HEK293 (cell line): ENCODE measurements around the gene WASF3.

ENCODE experiments used
- CTCF ChIA-PET: fragments of 350-600 bp; formaldehyde crosslinking; extraction: SDS; loops from one replicate; lab custom pipeline; 2021; ENCODE audit warnings: antibody characterized with exemption; lab: Yijun Ruan, JAX
- POLR2A ChIA-PET: fragments of 300-600 bp; formaldehyde crosslinking; extraction: SDS; loops from one replicate; lab custom pipeline; 2020; ENCODE audit warnings: antibody characterized with exemption, inconsistent platforms; lab: Yijun Ruan, JAX
- H3K27ac ChIP-seq: fragments of 200-500 bp; sonication (Bioruptor generic); 2 replicates; pipeline ENCODE4 v1.5.1; 2014; ENCODE audit warnings: low read depth, low read length, control low read depth, inconsistent platforms; ENCODE audit errors: extremely low read depth
- H3K36me3 ChIP-seq, 2 experiments: fragments of 200-500 bp in 1 of 2; sonication (Bioruptor generic) in 1 of 2; 1 replicate in 1 of 2; 2 replicates in 1 of 2; pipeline ENCODE4 v1.5.1; 2014 to 2017; ENCODE audit warnings: inconsistent platforms in 2 of 2, low read length in 2 of 2; ENCODE audit not compliant: control insufficient read depth in 2 of 2, insufficient read depth in 1 of 2
- H3K4me1 ChIP-seq: fragments of 200-500 bp; sonication (Bioruptor generic); 2 replicates; pipeline ENCODE4 v1.5.1; 2014; ENCODE audit warnings: mild to moderate bottlenecking, low read length, inconsistent platforms; ENCODE audit not compliant: control insufficient read depth, insufficient read depth
- H3K4me3 ChIP-seq: 2 replicates; pipeline ENCODE4 v1.5.1; 2011; ENCODE audit warnings: low read depth, mild to moderate bottlenecking, control low read depth, low read length, moderate library complexity
- H3K9me3 ChIP-seq: fragments of 200-500 bp; sonication (Bioruptor generic); 2 replicates; pipeline ENCODE4 v1.5.1; 2014; ENCODE audit warnings: low read depth, low read length, inconsistent platforms; ENCODE audit not compliant: control insufficient read depth, insufficient read depth
- ZFP37 ChIP-seq: fragments of 450-650 bp; formaldehyde crosslinking; IDR thresholded peaks from 2 replicates; pipeline ENCODE4 v1.5.1; 2016; ENCODE audit warnings: missing biosample characterization, missing genetic modification characterization
- ZNF404 ChIP-seq: fragments of 450-650 bp; formaldehyde crosslinking; IDR thresholded peaks from 2 replicates; pipeline ENCODE4 v1.5.1; 2017; ENCODE audit warnings: missing biosample characterization, missing genetic modification characterization
- ZNF416 ChIP-seq: fragments of 450-650 bp; formaldehyde crosslinking; IDR thresholded peaks from 2 replicates; pipeline ENCODE4 v1.5.1; 2016; ENCODE audit warnings: missing biosample characterization, missing genetic modification characterization
- ZNF548 ChIP-seq: fragments of 450-650 bp; formaldehyde crosslinking; IDR thresholded peaks from 2 replicates; pipeline ENCODE4 v1.5.1; 2016; ENCODE audit warnings: missing biosample characterization, missing genetic modification characterization
- ZNF555 ChIP-seq: fragments of 450-650 bp; formaldehyde crosslinking; conservative IDR thresholded peaks from 2 replicates; pipeline ENCODE4 v1.5.1; 2017; ENCODE audit warnings: missing biosample characterization, mild to moderate bottlenecking, missing genetic modification characterization, inconsistent platforms
- ZNF621 ChIP-seq: fragments of 450-650 bp; formaldehyde crosslinking; IDR thresholded peaks from 2 replicates; pipeline ENCODE4 v1.5.1; 2017; ENCODE audit warnings: missing biosample characterization, missing genetic modification characterization
- ZNF654 ChIP-seq: fragments of 450-650 bp; formaldehyde crosslinking; IDR thresholded peaks from 2 replicates; pipeline ENCODE4 v1.5.1; 2016; ENCODE audit warnings: low read depth, missing biosample characterization, missing genetic modification characterization
- ZNF660 ChIP-seq: fragments of 450-650 bp; IDR thresholded peaks from 2 replicates; pipeline ENCODE4 v1.5.1; 2018; ENCODE audit warnings: missing biosample characterization, mild to moderate bottlenecking, missing genetic modification characterization
- ZNF776 ChIP-seq: fragments of 450-650 bp; formaldehyde crosslinking; IDR thresholded peaks from 2 replicates; pipeline ENCODE4 v1.5.0; 2017; ENCODE audit warnings: missing biosample characterization, missing genetic modification characterization, borderline replicate concordance
- TF ChIP-seq, protein P1 (sequence below): fragments of 450-650 bp; formaldehyde crosslinking; IDR thresholded peaks from 2 replicates; pipeline ENCODE4 v1.5.1; 2016; ENCODE audit warnings: missing biosample characterization, missing genetic modification characterization
- TF ChIP-seq, protein P2 (sequence below): fragments of 450-650 bp; formaldehyde crosslinking; IDR thresholded peaks from 2 replicates; pipeline ENCODE4 v1.5.1; 2016; ENCODE audit warnings: missing biosample characterization, missing genetic modification characterization
- TF ChIP-seq, protein P3 (sequence below): fragments of 450-650 bp; formaldehyde crosslinking; IDR thresholded peaks from 2 replicates; pipeline ENCODE4 v1.5.1; 2016; ENCODE audit warnings: missing biosample characterization, missing genetic modification characterization
- TF ChIP-seq, protein P4 (sequence below): fragments of 450-650 bp; formaldehyde crosslinking; IDR thresholded peaks from 2 replicates; pipeline ENCODE4 v1.5.1; 2016; ENCODE audit warnings: missing biosample characterization, missing genetic modification characterization
- TF ChIP-seq, protein P5 (sequence below): fragments of 450-650 bp; formaldehyde crosslinking; optimal IDR thresholded peaks from 2 replicates; pipeline ENCODE3; 2016; ENCODE audit warnings: missing biosample characterization, mild to moderate bottlenecking, missing genetic modification characterization

The WASF3 gene

DNA sequence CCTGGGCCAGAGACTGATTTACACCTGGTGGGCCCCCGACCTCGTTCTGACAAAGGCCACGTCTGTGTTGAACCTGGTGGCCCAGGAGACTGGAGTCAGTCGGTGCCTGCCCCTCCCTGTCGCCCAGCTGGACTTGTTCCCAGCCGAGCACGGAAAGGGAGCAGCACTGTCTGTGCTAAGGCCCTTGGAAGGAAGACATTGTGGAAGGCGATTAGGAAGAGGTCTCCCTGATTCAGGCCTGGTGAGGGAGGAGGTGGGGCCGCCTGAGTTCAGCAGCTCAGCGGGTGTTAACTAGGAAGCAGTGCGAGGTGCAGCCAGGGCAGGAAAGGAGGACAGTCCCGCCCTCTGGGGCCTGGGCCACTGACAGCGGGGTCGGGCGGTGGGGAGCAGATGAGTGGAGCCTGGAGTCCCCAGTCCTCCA is 138.4 kb downstream of the WASF3 start (continued):
- TF ChIP-seq, protein P1, sequence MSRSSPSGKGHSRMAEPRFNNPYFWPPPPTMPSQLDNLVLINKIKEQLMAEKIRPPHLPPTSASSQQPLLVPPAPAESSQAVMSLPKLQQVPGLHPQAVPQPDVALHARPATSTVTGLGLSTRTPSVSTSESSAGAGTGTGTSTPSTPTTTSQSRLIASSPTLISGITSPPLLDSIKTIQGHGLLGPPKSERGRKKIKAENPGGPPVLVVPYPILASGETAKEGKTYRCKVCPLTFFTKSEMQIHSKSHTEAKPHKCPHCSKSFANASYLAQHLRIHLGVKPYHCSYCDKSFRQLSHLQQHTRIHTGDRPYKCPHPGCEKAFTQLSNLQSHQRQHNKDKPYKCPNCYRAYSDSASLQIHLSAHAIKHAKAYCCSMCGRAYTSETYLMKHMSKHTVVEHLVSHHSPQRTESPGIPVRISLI (tag by site-specific recombination): no peak
- no peak for TF ChIP-seq ZFP37 (tag by site-specific recombination)
- TF ChIP-seq ZNF416 (tag by site-specific recombination): no peak
- no peak for TF ChIP-seq ZNF776 (tag by site-specific recombination)

DNA sequence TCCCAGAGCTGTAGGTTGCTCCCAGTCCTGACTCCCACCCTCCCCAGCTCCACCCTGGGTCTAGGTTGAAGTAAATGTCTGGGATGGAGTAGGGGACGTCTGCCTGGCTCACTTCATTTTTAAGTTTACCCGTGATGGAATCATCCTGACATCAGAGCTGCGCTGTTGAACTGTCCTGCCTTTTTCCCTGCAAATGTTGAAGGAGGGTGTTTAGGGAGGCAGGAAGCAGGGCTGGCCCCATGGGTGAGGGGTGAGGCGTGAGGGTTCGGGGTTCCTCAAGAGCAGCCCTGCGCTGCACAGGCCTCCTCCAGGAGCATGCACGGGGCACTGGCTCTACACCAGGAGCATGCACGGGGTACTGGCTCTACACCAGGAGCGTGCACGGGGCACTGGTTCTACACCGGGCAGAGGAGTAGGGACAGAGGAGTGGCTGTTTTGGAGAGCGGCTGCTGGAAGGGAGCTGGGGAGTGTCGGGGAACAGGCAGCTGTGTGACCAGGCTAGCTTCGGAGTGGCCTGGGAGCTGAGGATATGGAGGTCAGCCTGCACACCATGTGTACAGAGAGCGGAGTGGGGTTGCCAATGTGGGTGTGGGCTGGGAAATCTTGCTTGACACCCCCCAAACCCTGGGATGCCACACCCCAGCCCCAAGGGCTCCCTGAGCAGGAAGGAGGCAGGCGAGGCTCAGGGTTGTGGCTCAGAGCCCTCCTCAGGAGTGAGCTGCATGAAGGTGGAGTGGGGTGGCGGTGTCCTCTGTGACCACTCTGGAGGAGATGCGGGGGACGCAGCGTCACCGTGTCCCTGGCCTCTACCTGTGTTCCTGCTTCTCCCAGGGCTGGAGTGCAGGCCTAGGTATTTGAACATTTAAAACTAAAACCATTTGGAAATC is 139.8 kb downstream of the WASF3 start:
- no peaks in the 10 kb centered on the region for H3K4me1 ChIP-seq
- H3K36me3 ChIP-seq: no peaks in the 10 kb centered on the region
- no peak overlapping the region for H3K27ac ChIP-seq
- ChIA-PET CTCF (interaction anchor here (1.1 to 2.3 kb wide), 2 partner anchors 179 to 512 kb away, joined by 3 to 6 read pairs; no protein-coding TSS in a partner anchor), POLR2A (no interaction called here)
- H3K9me3 ChIP-seq: no peaks in the 10 kb centered on the region
- H3K4me3 ChIP-seq: no peak overlapping the region
- TF ChIP-seq, protein P2, sequence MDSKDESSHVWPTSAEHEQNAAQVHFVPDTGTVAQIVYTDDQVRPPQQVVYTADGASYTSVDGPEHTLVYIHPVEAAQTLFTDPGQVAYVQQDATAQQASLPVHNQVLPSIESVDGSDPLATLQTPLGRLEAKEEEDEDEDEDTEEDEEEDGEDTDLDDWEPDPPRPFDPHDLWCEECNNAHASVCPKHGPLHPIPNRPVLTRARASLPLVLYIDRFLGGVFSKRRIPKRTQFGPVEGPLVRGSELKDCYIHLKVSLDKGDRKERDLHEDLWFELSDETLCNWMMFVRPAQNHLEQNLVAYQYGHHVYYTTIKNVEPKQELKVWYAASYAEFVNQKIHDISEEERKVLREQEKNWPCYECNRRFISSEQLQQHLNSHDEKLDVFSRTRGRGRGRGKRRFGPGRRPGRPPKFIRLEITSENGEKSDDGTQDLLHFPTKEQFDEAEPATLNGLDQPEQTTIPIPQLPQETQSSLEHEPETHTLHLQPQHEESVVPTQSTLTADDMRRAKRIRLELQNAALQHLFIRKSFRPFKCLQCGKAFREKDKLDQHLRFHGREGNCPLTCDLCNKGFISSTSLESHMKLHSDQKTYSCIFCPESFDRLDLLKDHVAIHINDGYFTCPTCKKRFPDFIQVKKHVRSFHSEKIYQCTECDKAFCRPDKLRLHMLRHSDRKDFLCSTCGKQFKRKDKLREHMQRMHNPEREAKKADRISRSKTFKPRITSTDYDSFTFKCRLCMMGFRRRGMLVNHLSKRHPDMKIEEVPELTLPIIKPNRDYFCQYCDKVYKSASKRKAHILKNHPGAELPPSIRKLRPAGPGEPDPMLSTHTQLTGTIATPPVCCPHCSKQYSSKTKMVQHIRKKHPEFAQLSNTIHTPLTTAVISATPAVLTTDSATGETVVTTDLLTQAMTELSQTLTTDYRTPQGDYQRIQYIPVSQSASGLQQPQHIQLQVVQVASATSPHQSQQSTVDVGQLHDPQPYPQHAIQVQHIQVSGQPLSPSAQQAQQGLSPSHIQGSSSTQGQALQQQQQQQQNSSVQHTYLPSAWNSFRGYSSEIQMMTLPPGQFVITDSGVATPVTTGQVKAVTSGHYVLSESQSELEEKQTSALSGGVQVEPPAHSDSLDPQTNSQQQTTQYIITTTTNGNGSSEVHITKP: no peak
- TF ChIP-seq ZNF548 (tag by site-specific recombination) (no peak), ZNF404 (no peak)
- TF ChIP-seq, protein P3, sequence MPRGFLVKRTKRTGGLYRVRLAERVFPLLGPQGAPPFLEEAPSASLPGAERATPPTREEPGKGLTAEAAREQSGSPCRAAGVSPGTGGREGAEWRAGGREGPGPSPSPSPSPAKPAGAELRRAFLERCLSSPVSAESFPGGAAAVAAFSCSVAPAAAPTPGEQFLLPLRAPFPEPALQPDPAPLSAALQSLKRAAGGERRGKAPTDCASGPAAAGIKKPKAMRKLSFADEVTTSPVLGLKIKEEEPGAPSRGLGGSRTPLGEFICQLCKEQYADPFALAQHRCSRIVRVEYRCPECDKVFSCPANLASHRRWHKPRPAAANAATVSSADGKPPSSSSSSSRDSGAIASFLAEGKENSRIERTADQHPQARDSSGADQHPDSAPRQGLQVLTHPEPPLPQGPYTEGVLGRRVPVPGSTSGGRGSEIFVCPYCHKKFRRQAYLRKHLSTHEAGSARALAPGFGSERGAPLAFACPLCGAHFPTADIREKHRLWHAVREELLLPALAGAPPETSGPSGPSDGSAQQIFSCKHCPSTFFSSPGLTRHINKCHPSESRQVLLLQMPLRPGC: no peak

DNA sequence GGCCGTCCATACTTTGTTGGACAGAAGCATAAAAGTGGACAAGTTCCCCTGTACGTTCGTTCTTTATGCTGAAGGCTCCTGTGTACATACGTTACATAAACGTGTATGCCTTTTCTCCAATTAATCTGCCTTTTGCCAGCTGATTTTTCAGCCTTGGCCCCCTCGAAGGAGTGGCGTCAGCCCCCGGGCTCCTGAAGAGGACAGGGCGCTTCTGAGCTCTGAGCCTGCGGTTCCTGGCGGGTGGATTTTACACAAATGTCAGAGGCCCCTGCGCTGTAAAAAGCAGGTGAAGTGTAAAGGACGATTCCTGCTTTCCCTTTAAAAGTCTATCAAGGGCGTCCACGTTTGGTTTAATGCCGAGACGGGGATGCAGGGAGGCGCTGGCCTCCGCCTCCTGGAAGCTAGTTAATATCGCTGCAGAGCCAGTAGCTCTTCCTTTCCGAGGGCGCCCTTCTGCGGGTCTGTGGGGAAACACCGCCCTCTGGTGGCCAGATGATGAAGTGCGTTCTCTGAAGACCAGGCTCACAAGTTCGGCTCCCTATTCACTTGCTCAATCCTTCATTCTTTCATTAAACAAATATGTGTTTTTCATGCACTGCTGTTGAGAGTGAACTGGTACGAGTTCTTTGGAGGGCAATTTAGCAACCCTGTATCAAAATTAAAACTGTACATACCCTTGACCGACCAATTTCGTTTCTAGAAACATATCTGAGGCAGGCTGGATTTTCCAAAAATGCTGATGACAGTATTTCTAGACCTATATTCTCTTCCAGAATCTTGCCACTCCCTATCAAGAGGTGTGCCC is 141.1 kb downstream of the WASF3 start:
- Histone ChIP-seq H3K9me3 (no peaks in the 10 kb centered on the region), H3K27ac (no peak overlapping the region), H3K4me3 (no peak overlapping the region), H3K4me1 (no peaks in the 10 kb centered on the region), H3K36me3 (no peaks in the 10 kb centered on the region)
- TF ChIP-seq, protein P4, sequence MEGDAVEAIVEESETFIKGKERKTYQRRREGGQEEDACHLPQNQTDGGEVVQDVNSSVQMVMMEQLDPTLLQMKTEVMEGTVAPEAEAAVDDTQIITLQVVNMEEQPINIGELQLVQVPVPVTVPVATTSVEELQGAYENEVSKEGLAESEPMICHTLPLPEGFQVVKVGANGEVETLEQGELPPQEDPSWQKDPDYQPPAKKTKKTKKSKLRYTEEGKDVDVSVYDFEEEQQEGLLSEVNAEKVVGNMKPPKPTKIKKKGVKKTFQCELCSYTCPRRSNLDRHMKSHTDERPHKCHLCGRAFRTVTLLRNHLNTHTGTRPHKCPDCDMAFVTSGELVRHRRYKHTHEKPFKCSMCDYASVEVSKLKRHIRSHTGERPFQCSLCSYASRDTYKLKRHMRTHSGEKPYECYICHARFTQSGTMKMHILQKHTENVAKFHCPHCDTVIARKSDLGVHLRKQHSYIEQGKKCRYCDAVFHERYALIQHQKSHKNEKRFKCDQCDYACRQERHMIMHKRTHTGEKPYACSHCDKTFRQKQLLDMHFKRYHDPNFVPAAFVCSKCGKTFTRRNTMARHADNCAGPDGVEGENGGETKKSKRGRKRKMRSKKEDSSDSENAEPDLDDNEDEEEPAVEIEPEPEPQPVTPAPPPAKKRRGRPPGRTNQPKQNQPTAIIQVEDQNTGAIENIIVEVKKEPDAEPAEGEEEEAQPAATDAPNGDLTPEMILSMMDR (tag by site-specific recombination): peak; percentile 85
- TF ChIP-seq ZNF555 (tag by site-specific recombination) (no peak), ZNF621 (no peak), ZNF660 (0 out of 2 replicates have a peak, but pooled peaks have one; percentile 47), ZNF654 (peak; percentile 87)
- TF ChIP-seq, protein P5, sequence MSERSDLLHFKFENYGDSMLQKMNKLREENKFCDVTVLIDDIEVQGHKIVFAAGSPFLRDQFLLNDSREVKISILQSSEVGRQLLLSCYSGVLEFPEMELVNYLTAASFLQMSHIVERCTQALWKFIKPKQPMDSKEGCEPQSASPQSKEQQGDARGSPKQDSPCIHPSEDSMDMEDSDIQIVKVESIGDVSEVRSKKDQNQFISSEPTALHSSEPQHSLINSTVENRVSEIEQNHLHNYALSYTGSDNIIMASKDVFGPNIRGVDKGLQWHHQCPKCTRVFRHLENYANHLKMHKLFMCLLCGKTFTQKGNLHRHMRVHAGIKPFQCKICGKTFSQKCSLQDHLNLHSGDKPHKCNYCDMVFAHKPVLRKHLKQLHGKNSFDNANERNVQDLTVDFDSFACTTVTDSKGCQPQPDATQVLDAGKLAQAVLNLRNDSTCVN (tag by site-specific recombination): no peak
- POLR2A ChIA-PET: interaction anchor here (0.5 to 1.0 kb wide), 2 partner anchors 514 to 617 kb away, joined by 3 to 4 read pairs; no protein-coding TSS in a partner anchor
- CTCF ChIA-PET: interaction anchor here (0.5 to 2.5 kb wide), 39 partner anchors 8 to 1119 kb away, joined by 3 to 51 read pairs (median 3); partner anchors contain the start of gene RNF6
